Right lobe of liver (tissue), 6 donors: ENCODE results near the gene PPARG. TPM values are rescaled to one million over a fixed set of nuclear protein-coding genes. Genes with fewer than 3 reads are reported as not detected.
A peak's percentile ranks its signal among the peaks of the same experiment; 100 is the strongest.

Source experiments
- ATAC-seq, 4 donors: fragments of 200-7000 bp; cut with Tn5 transposase; one replicate each; pipeline ENCODE4 v1.9.1; 2020; ENCODE audit warnings: mild to moderate bottlenecking in 4 of 4, moderate library complexity in 4 of 4
- DNase-seq, 3 donors: peaks; one replicate each; pipeline ENCODE4 v3.0.0-alpha.2; 2020
- H3K27ac ChIP-seq, 3 donors: fragments of 200-600 bp; one replicate each; pipeline ENCODE4 v1.8.0; 2022
- H3K27me3 ChIP-seq, 2 donors: fragments of 200-600 bp; one replicate each; pipeline ENCODE4 v1.8.0; 2022
- H3K36me3 ChIP-seq, 4 donors: fragments of 200-600 bp; sonication (generic) in 1 of 4; one replicate each; pipeline versions ENCODE4 v1.5.1 to v1.8.0; 2017 to 2022; ENCODE audit warnings: control low read depth in 1 of 4
- H3K4me1 ChIP-seq, 4 donors: fragments of 200-600 bp; sonication (generic) in 1 of 4; one replicate each; pipeline versions ENCODE4 v1.5.1 to v1.8.0; 2017 to 2022; ENCODE audit warnings: control low read depth in 1 of 4
- H3K4me3 ChIP-seq, 3 donors: fragments of 200-600 bp; one replicate each; pipeline ENCODE4 v1.8.0; 2022
- H3K9me3 ChIP-seq, 4 donors: fragments of 200-600 bp; sonication (generic) in 1 of 4; one replicate each; pipeline versions ENCODE4 v1.5.1 to v1.8.0; 2017 to 2022; ENCODE audit warnings: control low read depth in 1 of 4
- POLR2A ChIP-seq: fragments of 450-650 bp; IDR thresholded peaks from one replicate; pipeline ENCODE4 v1.6.1; 2017; ENCODE audit warnings: antibody characterized with exemption, mild to moderate bottlenecking
- WGBS: methylation state at CpG from one replicate; pipeline ENCODE4 v1.1.6; 2018; ENCODE audit warnings: low coverage, low lambda C conversion rate; ENCODE audit not compliant: insufficient coverage; ENCODE audit errors: missing lambda C conversion rate; 5-methylcytosine and 5-hydroxymethylcytosine counted together
- intact Hi-C, 2 donors: fragments of 100-400 bp; cut with DNase I; formaldehyde crosslinking; loops; one replicate each; pipeline versions ENCODE4 v1.11.2 to v1.14.1; 2022
- total RNA-seq, 6 experiments: library from RNA; depleted of rRNA in 2 of 6; stranded (reverse); fragments of >200 nt in 2 of 6; fragmentation: NEBNext Ultra II Directional in 3 of 6; extraction: Animal tissue kit (Norgen Biotek cat#: 25700) in 3 of 6; gene quantifications; one replicate each; pipeline versions ENCODE4 v1.1.0 to v1.2.4, GENCODE V29; 2016 to 2023
- TF ChIP-seq, protein P1 (sequence below), 4 donors: fragments of 200-600 bp in 3 of 4; fragments of 450-650 bp in 1 of 4; IDR thresholded peaks; one replicate each; pipeline versions ENCODE4 v1.5.1 to v1.8.0; 2016 to 2022; ENCODE audit warnings: antibody characterized with exemption in 4 of 4, mild to moderate bottlenecking in 2 of 4
- donor health status: DM: no; HTN: yes; CAD: no.
- donor health status: DM: no; HTN: no; CAD: no.
- donor health status: DM: no; HTN: no; CAD: no.
- donor health status: DM: no; HTN: yes; CAD: no.
- donor health status: DM: no; HTN: yes; CAD: no.

The PPARG gene
- total RNA-seq, 6 experiments from 2014 or later = 4.9 to 15.8 (median 10.8) TPM

DNA sequence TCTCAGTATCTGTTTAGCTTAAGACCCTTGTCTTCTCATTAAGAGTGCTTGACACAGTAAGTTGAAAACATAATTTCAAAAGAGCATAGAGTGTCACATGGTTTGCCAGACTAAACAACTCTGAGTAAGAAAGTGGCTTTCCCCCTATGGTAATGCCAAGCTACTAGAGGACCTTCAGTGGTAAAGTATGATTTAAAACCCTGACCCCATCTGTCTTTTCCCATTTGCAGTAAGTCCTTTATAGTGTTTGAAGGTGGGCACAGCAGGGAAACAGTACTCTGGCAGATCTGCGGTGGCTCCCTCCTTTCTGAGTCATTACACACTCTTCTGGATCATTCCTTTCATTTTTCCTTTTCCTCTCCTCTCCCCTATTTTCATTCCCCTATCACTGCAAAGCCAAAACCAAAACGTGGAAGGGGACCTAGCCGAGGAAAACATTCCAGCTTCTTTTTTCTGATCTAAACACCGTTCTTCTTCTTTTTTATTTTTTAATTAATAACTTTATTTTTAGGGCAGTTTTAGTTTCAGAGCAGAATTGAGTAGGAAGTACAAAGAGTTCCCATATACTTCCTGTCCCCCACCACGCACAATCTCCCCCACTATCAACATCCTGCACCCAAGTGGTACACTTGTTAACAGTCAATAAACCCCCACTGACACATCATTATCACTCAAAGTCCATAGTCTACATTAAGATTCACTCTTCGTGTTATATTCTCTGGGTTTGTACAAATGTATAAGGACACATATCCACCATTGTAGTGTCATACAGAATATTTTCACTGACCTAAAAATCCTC, 74.7 kb downstream of the PPARG start:
- Histone ChIP-seq H3K27ac (no peak overlapping the region), H3K4me3 (no peak overlapping the region), H3K36me3 (no peaks in the 10 kb centered on the region), H3K4me1 (no peaks in the 10 kb centered on the region), H3K27me3 (no peaks in the 10 kb centered on the region), H3K9me3 (no peaks in the 10 kb centered on the region)
- intact Hi-C loops = no loop called here
- 39% methylated on average over 6 of the region's 6 CpGs for WGBS
- TF ChIP-seq POLR2A = no peak
- TF ChIP-seq, protein P1, sequence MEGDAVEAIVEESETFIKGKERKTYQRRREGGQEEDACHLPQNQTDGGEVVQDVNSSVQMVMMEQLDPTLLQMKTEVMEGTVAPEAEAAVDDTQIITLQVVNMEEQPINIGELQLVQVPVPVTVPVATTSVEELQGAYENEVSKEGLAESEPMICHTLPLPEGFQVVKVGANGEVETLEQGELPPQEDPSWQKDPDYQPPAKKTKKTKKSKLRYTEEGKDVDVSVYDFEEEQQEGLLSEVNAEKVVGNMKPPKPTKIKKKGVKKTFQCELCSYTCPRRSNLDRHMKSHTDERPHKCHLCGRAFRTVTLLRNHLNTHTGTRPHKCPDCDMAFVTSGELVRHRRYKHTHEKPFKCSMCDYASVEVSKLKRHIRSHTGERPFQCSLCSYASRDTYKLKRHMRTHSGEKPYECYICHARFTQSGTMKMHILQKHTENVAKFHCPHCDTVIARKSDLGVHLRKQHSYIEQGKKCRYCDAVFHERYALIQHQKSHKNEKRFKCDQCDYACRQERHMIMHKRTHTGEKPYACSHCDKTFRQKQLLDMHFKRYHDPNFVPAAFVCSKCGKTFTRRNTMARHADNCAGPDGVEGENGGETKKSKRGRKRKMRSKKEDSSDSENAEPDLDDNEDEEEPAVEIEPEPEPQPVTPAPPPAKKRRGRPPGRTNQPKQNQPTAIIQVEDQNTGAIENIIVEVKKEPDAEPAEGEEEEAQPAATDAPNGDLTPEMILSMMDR (IDR thresholded peaks at IDR 0.05) = no peak
- ATAC-seq = peak in 1 of 4 donors; percentile 17
- no peak for DNase-seq

DNA sequence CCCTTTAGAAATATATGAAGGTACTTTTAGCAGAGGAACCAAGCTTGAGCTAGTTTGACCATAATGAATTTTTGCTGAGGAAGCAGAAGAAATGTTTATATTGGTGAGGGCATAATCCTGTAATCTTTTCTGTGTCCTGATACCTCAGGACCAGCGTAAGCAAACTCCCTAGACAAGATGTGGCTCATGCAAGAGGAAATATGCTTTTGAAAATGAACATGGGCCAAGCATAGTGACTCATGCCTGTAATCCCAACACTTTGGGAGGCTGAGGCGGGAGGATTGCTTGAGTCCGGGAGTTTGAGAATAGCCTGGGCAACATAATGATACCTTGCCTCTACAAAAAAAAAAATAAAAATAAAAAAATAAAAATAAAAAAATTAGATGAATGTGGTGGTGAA, 78.5 kb downstream of the PPARG start:
- H3K36me3 ChIP-seq = no peaks in the 10 kb centered on the region
- H3K27me3 ChIP-seq = no peaks in the 10 kb centered on the region
- intact Hi-C loops = no loop called here
- no peaks in the 10 kb centered on the region for H3K9me3 ChIP-seq
- DNase-seq (no peak), ATAC-seq (no peak)
- TF ChIP-seq, protein P1 (IDR thresholded peaks at IDR 0.05) = no peak
- TF ChIP-seq POLR2A = no peak
- no peak overlapping the region for H3K4me3 ChIP-seq
- WGBS = 44% methylated on average over 1 of the region's 3 CpGs
- H3K27ac ChIP-seq = no peak overlapping the region
- peaks cover 0 to 28% (median 14%) of the 10 kb centered on the region in 4 donors for H3K4me1 ChIP-seq

DNA sequence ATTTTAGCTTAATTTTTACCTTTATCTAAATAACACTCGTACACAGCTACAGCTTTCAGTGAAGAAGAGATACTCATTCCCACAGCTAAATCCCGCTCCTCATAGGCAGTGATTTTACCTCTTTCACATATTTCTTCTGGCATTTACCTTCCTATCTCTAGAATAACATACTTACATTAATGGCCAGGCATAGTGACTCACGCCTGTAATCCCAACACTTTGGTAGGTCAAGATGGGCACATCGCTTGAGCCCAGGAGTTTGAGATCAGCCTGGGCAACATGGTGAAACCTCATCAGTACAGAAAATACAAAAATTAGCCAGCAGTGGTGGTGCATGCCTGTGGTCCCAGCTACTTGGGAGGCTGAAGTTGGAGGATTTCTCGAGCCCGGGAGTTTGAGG, 80.2 kb downstream of the PPARG start:
- TF ChIP-seq, protein P1 (IDR thresholded peaks at IDR 0.05) = no peak
- TF ChIP-seq POLR2A = no peak
- Histone ChIP-seq H3K27me3 (no peaks in the 10 kb centered on the region), H3K4me3 (no peak overlapping the region), H3K27ac (no peak overlapping the region), H3K36me3 (no peaks in the 10 kb centered on the region), H3K9me3 (no peaks in the 10 kb centered on the region), H3K4me1 (peaks cover 0 to 39% (median 14%) of the 10 kb centered on the region in 4 donors)
- ATAC-seq (no peak), DNase-seq (no peak)
- intact Hi-C loops = no loop called here
- 84% methylated on average over 4 of the region's 6 CpGs for WGBS

DNA sequence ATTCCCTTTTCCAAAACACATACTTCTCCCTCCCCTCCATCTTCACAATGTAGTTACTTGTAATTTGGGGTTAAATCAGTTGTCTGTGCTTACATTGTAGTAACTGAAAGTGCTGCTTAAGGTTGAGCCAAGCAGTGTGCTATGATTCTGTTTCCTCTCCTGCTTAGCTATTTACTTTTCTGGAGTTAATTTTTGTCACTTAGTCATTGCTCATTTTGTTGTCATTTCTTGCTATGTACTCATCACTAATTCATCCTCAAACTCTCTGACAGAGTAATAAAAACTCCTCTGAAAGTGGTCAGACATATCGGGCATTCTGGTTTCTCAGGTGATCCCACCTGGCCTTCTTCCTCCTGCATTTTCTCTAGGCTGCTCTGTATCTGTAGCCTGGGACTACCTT, 80.7 kb downstream of the PPARG start:
- Histone ChIP-seq H3K4me3 (no peak overlapping the region), H3K9me3 (no peaks in the 10 kb centered on the region), H3K27ac (no peak overlapping the region), H3K27me3 (no peaks in the 10 kb centered on the region), H3K36me3 (no peaks in the 10 kb centered on the region), H3K4me1 (peaks cover 0 to 39% (median 14%) of the 10 kb centered on the region in 4 donors)
- intact Hi-C loops = no loop called here
- no peak for DNase-seq
- ATAC-seq = no peak
- TF ChIP-seq, protein P1 (IDR thresholded peaks at IDR 0.05) = no peak
- no peak for TF ChIP-seq POLR2A
- 86% methylated on average over 1 of the region's 1 CpG for WGBS
